GM12873 (cell line): ENCODE results near the gene ECT2.

Source experiments
- TF ChIP-seq, protein P1 (sequence below): IDR thresholded peaks from 2 replicates; pipeline ENCODE4 v1.5.1; 2012; ENCODE audit warnings: low read depth, mild to moderate bottlenecking, moderate library complexity, low read length, control low read depth; ENCODE audit not compliant: insufficient read depth; ENCODE audit errors: missing control alignments

Gene ECT2

DNA sequence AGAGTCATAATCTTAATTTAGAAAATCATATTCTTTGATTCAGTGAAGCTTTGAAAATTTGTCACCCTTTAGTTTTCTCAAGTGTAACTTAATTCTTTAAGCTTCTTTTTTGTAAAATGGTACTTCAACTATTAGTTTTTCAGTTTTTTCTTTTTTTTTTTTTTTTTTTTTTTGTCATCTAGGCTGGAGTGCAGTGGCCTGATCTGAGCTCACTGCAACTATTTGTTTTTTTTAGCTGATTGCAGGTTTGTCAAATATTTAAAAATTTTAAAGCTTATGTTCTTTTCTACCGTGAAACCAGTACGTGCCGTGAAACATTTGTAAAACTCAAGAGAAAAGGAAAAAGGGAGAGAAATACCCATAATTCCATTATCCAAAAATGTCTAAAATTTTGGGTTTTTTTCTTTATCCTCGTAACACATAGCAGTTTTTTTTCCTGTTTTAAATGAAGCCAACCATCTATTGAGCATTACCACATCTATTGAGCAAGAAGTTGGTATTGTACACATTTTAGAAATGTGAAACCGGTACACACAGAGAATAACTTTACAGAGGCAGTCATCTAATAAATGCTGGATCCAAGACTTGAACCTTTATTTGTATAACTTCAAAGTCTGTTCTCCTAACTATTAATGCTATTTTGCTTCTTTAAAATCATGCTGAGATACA, 25.7 kb downstream of the ECT2 start:
- TF ChIP-seq, protein P1, sequence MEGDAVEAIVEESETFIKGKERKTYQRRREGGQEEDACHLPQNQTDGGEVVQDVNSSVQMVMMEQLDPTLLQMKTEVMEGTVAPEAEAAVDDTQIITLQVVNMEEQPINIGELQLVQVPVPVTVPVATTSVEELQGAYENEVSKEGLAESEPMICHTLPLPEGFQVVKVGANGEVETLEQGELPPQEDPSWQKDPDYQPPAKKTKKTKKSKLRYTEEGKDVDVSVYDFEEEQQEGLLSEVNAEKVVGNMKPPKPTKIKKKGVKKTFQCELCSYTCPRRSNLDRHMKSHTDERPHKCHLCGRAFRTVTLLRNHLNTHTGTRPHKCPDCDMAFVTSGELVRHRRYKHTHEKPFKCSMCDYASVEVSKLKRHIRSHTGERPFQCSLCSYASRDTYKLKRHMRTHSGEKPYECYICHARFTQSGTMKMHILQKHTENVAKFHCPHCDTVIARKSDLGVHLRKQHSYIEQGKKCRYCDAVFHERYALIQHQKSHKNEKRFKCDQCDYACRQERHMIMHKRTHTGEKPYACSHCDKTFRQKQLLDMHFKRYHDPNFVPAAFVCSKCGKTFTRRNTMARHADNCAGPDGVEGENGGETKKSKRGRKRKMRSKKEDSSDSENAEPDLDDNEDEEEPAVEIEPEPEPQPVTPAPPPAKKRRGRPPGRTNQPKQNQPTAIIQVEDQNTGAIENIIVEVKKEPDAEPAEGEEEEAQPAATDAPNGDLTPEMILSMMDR, result no peak

DNA sequence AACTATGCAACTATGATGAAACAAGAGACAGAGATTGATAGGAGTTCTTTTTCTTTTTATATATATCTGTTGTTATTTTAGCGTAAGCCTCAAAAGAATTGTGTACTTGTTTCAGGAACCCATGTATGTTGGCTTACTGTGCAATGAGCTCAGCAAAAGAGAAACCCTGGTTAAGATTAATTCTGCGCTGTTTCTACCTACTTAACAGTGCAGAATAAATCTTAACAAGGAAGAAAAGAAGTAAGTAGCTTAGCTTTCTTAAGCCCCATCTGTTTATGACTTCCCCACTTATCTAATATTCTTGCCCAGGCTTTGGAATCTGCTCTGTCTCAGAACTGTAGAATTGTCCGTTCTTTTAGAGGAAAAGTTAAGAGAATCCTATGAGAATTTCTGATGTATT, 27.4 kb downstream of the ECT2 start:
- TF ChIP-seq, protein P1, result no peak

DNA sequence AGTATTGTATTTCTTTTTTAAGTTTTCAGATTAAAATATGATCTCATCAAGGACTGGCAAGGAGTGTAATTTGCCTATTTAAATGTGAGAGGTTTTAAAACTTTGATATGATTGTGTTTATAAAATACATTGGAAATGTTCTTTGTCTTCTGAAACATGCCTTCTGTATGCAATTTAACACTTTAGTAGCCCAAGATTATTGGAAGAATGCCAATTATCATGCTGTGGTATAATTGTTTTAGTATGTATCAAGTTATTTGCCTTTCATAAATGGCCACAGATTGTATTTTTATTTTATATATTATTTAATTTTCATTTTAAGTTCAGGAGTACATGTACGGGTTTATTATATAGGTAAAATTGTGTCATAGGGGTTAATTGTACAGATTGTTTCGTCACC, 31.7 kb downstream of the ECT2 start:
- TF ChIP-seq, protein P1, result no peak

DNA sequence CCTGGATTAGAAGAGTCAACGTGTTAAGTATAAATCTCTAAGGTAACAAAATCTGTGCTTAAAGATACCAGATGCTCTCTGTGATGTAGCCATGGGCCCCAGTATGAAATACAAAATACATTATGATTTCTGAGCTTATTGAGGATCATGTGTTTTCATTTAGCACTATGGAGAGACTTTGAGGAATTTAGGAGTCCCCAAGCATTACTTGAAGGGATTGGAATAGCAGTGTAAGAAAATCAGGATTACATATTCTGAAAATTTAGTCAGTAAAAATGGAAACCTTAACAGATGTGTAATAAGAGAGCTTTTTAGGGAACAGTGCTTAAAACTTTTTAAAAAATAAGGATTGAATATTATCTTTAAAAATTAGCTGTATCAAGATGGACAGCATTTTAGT, 35.5 kb downstream of the ECT2 start:
- TF ChIP-seq, protein P1, result no peak

DNA sequence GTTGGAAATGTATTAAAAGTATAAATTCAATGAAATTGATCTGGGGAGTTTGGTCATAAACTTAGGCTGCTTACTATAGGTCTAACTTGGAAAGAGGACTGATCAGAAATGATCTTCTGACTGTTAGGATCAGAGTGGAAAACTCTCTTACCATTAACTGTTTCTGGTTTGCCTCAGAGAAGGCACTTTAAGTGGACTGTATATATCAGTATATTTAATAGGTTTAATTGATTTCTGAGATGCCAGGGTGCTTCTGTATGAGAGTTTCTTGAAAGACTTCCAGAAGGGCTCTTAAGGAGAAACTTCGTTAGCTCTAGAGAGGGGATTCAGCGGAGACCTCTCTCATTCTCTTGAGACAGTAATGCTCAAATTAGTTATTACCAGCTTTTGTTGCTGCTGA, 36.5 kb downstream of the ECT2 start:
- TF ChIP-seq, protein P1, result no peak

DNA sequence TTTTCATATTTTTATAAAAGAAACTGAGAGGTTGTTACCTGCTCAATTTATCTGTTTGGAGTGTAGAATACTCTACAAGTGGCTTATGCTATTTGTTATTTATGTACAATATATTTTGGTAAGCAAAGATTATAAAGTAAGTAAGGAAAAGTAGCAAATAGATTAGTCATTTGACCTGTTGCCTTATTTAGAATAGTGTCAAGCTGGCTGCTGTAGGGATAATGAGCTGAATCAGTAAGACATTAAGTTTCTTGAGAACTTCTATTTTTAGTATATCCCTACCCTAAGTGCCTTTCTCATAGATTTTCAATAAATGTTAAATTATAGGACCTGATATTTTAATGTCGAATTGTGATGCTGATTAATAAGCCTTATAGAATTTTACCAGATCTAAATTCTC, 37.2 kb downstream of the ECT2 start:
- TF ChIP-seq, protein P1, result no peak

DNA sequence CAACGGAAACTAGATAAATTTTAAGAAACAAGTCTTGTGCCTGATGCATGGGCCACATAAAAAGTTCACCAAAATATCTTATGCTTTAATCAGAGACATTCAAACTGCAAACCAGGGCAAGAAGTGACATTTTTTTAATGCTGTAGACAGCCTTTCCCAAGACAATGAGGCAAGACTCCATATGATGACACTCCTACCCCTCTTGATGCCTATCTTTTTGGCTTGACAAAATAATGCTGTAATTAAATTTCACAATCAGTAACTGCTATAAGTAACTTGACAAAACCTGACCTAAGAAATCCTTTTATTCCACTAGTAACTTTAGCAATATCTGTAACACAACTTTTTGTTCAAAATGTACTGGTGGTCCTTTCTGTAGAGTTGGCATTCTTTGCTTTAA, 48.7 kb downstream of the ECT2 start:
- TF ChIP-seq, protein P1, result no peak
